ENCODE results near the gene AMMECR1L. TPM values are rescaled to one million over a fixed set of nuclear protein-coding genes. Genes with fewer than 3 reads are reported as not detected.
"Not testable (repeated sequence)": the region's sequence is repeated elsewhere in the genome, so short reads cannot be mapped to it uniquely, and the experiment has no call there.

AMMECR1L gene
- total RNA-seq, 8 experiments from 2014 or later, result 9.5 to 23.5 (median 14.7) TPM

DNA sequence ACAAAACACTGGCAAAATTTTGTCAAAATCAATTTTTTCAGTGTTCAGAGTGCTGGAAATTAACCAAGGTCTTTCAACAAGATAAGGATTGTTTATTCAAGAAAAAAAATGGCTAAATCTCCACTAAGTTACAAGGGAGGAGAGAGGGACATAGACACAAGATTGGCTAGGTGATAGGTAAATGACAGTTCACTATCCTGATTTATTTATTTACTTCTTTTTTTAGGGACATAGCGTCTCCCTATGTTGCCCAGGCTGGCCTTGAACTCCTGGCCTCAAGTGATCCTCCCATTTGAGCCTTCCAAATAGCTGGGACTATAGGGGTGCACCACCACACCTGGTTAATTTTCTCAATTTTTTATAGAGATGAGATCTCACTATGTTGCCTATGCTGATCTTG lies 71.1 kb downstream of the AMMECR1L start:
- 33 to 100% (median 89%) methylated on average over 1 of the region's 1 CpG; no CpG with 5 or more reads in 5 of the 10 experiments for WGBS, 10 experiments
- in situ Hi-C loops (cut with MboI; ENCODE audit: low pct_unique_long_range_greater_than_20kb in 2 of 9, low sequenced_read_pairs in 9 of 9, unreplicated experiment in 9 of 9), result no loop called here
- no peak for ATAC-seq (replicated peaks in 6 of 8)
- Histone ChIP-seq H3K27ac (no peak overlapping the region), H3K4me1 (replicated peaks in 1 of 2) (peaks cover 6% of the 10 kb centered on the region in 2 donors), H3K4me3 (no peak overlapping the region)

DNA sequence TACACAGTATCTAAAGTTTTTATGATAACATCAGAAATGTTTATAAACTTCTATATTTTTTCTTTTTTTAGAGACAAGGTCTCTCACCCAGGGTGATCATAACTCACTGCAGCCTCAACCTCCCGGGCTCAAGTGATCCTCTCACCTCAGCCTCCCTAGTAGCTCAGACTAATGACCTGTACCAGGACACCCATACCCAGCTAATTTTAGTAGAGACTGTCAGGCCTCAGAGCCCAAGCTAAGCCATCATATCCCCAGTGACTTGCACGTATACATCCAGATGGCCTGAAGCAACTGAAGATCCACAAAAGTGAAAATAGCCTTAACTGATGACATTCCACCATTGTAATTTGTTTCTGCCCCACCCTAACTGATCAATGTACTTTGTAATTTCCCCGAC lies 73.3 kb downstream of the AMMECR1L start:
- ATAC-seq (replicated peaks in 6 of 8); H3K27ac ChIP-seq; H3K4me3 ChIP-seq; in situ Hi-C loops (cut with MboI; ENCODE audit: low pct_unique_long_range_greater_than_20kb in 2 of 9, low sequenced_read_pairs in 9 of 9, unreplicated experiment in 9 of 9): not testable (repeated sequence)
- 50 to 100% (median 90%) methylated on average over 1 to 2 of the region's 3 CpGs; no CpG with 5 or more reads in 4 of the 10 experiments for WGBS, 10 experiments
- peaks cover 12 to 13% of the 10 kb centered on the region in 2 donors for H3K4me1 ChIP-seq (replicated peaks in 1 of 2)

Other genes with a start within 250 kb of the AMMECR1L start
- gene GPR17, start 239.8 kb downstream of the AMMECR1L start, total RNA-seq, result 1 to 10 TPM in 2 of 8 experiments, under 1 TPM in 5, not detected in 1; 0.27 to 1.7 (median 0.45) TPM
- gene LIMS2, start 210.4 kb downstream of the AMMECR1L start, total RNA-seq, result 1 to 10 TPM in 5 of 8 experiments, under 1 TPM in 3; 0.22 to 9.3 (median 1.5) TPM
- gene SFT2D3, start 184.5 kb downstream of the AMMECR1L start, total RNA-seq, result 1 to 10 TPM in 2 of 8 experiments, under 1 TPM in 2, not detected in 4; 0.36 to 2.0 (median 1.0) TPM
- gene WDR33, start 74.8 kb downstream of the AMMECR1L start, total RNA-seq, result 10 to 100 TPM; 32.8 to 80.9 (median 49.2) TPM
- 10 to 100 TPM; 17.3 to 42.2 (median 23.2) TPM for gene POLR2D, start 27.8 kb downstream of the AMMECR1L start, total RNA-seq
- 10 to 100 TPM in 7 of 8 experiments, 1 to 10 TPM in 1; 8.6 to 16.6 (median 13.9) TPM for gene SAP130, start 142.1 kb upstream of the AMMECR1L start, total RNA-seq
- 10 to 100 TPM; 21.8 to 50.2 (median 39.5) TPM for gene UGGT1, start 205.2 kb upstream of the AMMECR1L start, total RNA-seq

Measured in motor neuron (in vitro differentiated cells).